Uterus (tissue), 4 donors: ENCODE measurements around the gene ZC3H18. TPM values are rescaled to one million over a fixed set of nuclear protein-coding genes. Genes with fewer than 3 reads are reported as not detected.

Source experiments
- DNase-seq, 2 donors: peaks; one replicate each; pipeline ENCODE4 v3.0.0-alpha.2; 2019 to 2020
- H3K27ac ChIP-seq, 2 donors: fragments of 200-600 bp; sonication (generic); 1 replicate in 1 of 2; 2 replicates in 1 of 2; pipeline ENCODE4 v1.5.1; 2016 to 2018
- H3K27me3 ChIP-seq, 2 donors: fragments of 200-600 bp; sonication (generic); one replicate each; pipeline ENCODE4 v1.5.1; 2018 to 2019; ENCODE audit warnings: control low read depth in 1 of 2
- H3K36me3 ChIP-seq, 2 donors: fragments of 200-600 bp; sonication (generic); one replicate each; pipeline ENCODE4 v1.5.1; 2019; ENCODE audit warnings: control low read depth in 1 of 2
- H3K4me1 ChIP-seq, 2 donors: fragments of 200-600 bp; sonication (generic); one replicate each; pipeline ENCODE4 v1.5.1; 2018 to 2019; ENCODE audit warnings: control low read depth in 1 of 2
- H3K4me3 ChIP-seq, 2 donors: fragments of 200-600 bp; sonication (generic); 1 replicate in 1 of 2; 2 replicates in 1 of 2; pipeline ENCODE4 v1.5.1; 2018 to 2019; ENCODE audit warnings: mild to moderate bottlenecking in 1 of 2
- H3K9me3 ChIP-seq, 2 donors: fragments of 200-600 bp; sonication (generic); one replicate each; pipeline ENCODE4 v1.5.1; 2019; ENCODE audit warnings: control low read depth in 1 of 2
- CTCF ChIP-seq, 4 experiments: fragments of 200-600 bp in 2 of 4; fragments of 450-650 bp in 2 of 4; sonication (generic) in 2 of 4; IDR thresholded peaks; one replicate each; pipeline ENCODE4 v1.5.1; 2016 to 2019; ENCODE audit warnings: antibody characterized with exemption in 4 of 4, mild to moderate bottlenecking in 2 of 4, moderate library complexity in 1 of 4
- POLR2A ChIP-seq, 2 donors: fragments of 450-650 bp; IDR thresholded peaks; one replicate each; pipeline ENCODE4 v1.6.1; 2016; ENCODE audit warnings: antibody characterized with exemption in 2 of 2, mild to moderate bottlenecking in 1 of 2, moderate library complexity in 1 of 2
- intact Hi-C: fragments of 100-400 bp; cut with DNase I; formaldehyde crosslinking; loops from one replicate; pipeline ENCODE4 v1.15.1; 2023; ENCODE audit warnings: low total_unique reads
- total RNA-seq, 4 donors: library from RNA; depleted of rRNA in 3 of 4; stranded (reverse); fragments of >200 nt in 3 of 4; gene quantifications; one replicate each; pipeline versions ENCODE4 v1.1.0 to v1.2.4, GENCODE V29; 2014 to 2023
- donor health status: DM: yes; HTN: yes; CAD: no.

The ZC3H18 gene
- total RNA-seq, 4 donors from 2014 or later, result 0.88 to 58.8 (median 9.5) TPM

GRCh38 chr16:88652762-88653063 is 82.5 kb downstream of the ZC3H18 start:
- Histone ChIP-seq H3K4me1 (no peaks in the 10 kb centered on the region), H3K27me3 (no peaks in the 10 kb centered on the region), H3K4me3 (no peak overlapping the region), H3K9me3 (no peaks in the 10 kb centered on the region), H3K27ac (no peak overlapping the region), H3K36me3 (no peaks in the 10 kb centered on the region)
- intact Hi-C loops, result no loop called here
- TF ChIP-seq POLR2A (IDR thresholded peaks at IDR 0.05) (no peak), CTCF (IDR thresholded peaks at IDR 0.05) (no peak)
- DNase-seq, result no peak

- Histone ChIP-seq H3K4me3 (no peak overlapping the region), H3K27me3 (no peaks in the 10 kb centered on the region), H3K36me3 (no peaks in the 10 kb centered on the region), H3K9me3 (no peaks in the 10 kb centered on the region), H3K27ac (no peak overlapping the region), H3K4me1 (no peaks in the 10 kb centered on the region)
- intact Hi-C loops, result no loop called here
- no peak for DNase-seq
- no peak for TF ChIP-seq POLR2A (IDR thresholded peaks at IDR 0.05)
- TF ChIP-seq CTCF (IDR thresholded peaks at IDR 0.05), result no peak
Measured at GRCh38 chr16:88653101-88653500, 82.9 kb downstream of the ZC3H18 start.

- Histone ChIP-seq H3K9me3 (no peaks in the 10 kb centered on the region), H3K27me3 (no peaks in the 10 kb centered on the region), H3K27ac (no peak overlapping the region), H3K4me1 (no peaks in the 10 kb centered on the region), H3K36me3 (no peaks in the 10 kb centered on the region), H3K4me3 (no peak overlapping the region)
- TF ChIP-seq CTCF (IDR thresholded peaks at IDR 0.05) (no peak), POLR2A (IDR thresholded peaks at IDR 0.05) (no peak)
- no peak for DNase-seq
- intact Hi-C loops, result no loop called here
Measured at GRCh38 chr16:88653596-88654362, 83.6 kb downstream of the ZC3H18 start.

GRCh38 chr16:88654363-88655052 is 84.3 kb downstream of the ZC3H18 start:
- TF ChIP-seq CTCF (IDR thresholded peaks at IDR 0.05), result no peak
- no peak for TF ChIP-seq POLR2A (IDR thresholded peaks at IDR 0.05)
- no peak for DNase-seq

GRCh38 chr16:88655053-88655732 is 85.0 kb downstream of the ZC3H18 start:
- Histone ChIP-seq H3K4me3 (no peak overlapping the region), H3K27me3 (no peaks in the 10 kb centered on the region), H3K9me3 (no peaks in the 10 kb centered on the region), H3K27ac (no peak overlapping the region), H3K36me3 (no peaks in the 10 kb centered on the region), H3K4me1 (no peaks in the 10 kb centered on the region)
- DNase-seq, result no peak
- intact Hi-C loops, result no loop called here
- no peak for TF ChIP-seq CTCF (IDR thresholded peaks at IDR 0.05)
- no peak for TF ChIP-seq POLR2A (IDR thresholded peaks at IDR 0.05)

More at GRCh38 chr16:88654363-88655052, 84.3 kb downstream of the ZC3H18 start:
- intact Hi-C loops, result no loop called here
- H3K4me3 ChIP-seq, result no peak overlapping the region
- H3K4me1 ChIP-seq, result no peaks in the 10 kb centered on the region
- H3K27ac ChIP-seq, result no peak overlapping the region
- H3K9me3 ChIP-seq, result no peaks in the 10 kb centered on the region
- no peaks in the 10 kb centered on the region for H3K27me3 ChIP-seq
- H3K36me3 ChIP-seq, result no peaks in the 10 kb centered on the region
